GM23338 (cell line): ENCODE results near the gene CCL15. TPM values are rescaled to one million over a fixed set of nuclear protein-coding genes. Genes with fewer than 3 reads are reported as not detected.

ENCODE experiments used
- ATAC-seq: fragments of 200-7000 bp; cut with Tn5 transposase; 3 replicates; pipeline ENCODE4 v1.9.1; 2020
- DNase-seq: peaks from one replicate; pipeline ENCODE4 v3.0.0-alpha.2; 2015; ENCODE audit warnings: low spot score
- H2AFZ ChIP-seq: fragments of 200-600 bp; sonication (generic); 2 replicates; pipeline ENCODE4 v1.8.0; 2016; ENCODE audit warnings: antibody characterized with exemption, mild to moderate bottlenecking, moderate library complexity
- H3F3A ChIP-seq: fragments of 200-600 bp; sonication (generic); replicated peaks from 2 replicates; pipeline ENCODE4 v1.8.0; 2017; ENCODE audit warnings: antibody characterized with exemption, mixed run types, low read depth
- H3K27ac ChIP-seq: fragments of 200-600 bp; sonication (generic); 2 replicates; pipeline ENCODE4 v1.6.1; 2016; ENCODE audit warnings: low read depth
- H3K27me3 ChIP-seq: fragments of 200-600 bp; sonication (generic); 2 replicates; pipeline ENCODE4 v1.8.0; 2016; ENCODE audit warnings: mild to moderate bottlenecking, mixed run types, moderate library complexity; ENCODE audit not compliant: insufficient read depth
- H3K36me3 ChIP-seq: fragments of 200-600 bp; sonication (generic); 2 replicates; pipeline ENCODE4 v1.8.0; 2016; ENCODE audit warnings: mild to moderate bottlenecking; ENCODE audit not compliant: insufficient read depth
- H3K4me1 ChIP-seq: fragments of 200-600 bp; sonication (generic); 2 replicates; pipeline ENCODE4 v1.8.0; 2016; ENCODE audit warnings: mild to moderate bottlenecking, moderate library complexity; ENCODE audit not compliant: insufficient read depth
- H3K4me2 ChIP-seq: fragments of 200-600 bp; sonication (generic); 2 replicates; pipeline ENCODE4 v1.7.1; 2017; ENCODE audit warnings: mixed run types
- H3K4me3 ChIP-seq: fragments of 200-600 bp; sonication (generic); 2 replicates; pipeline ENCODE4 v1.6.1; 2016; ENCODE audit warnings: mixed run types
- H3K79me2 ChIP-seq: fragments of 200-600 bp; sonication (generic); replicated peaks from 2 replicates; pipeline ENCODE4 v1.8.0; 2017; ENCODE audit warnings: mild to moderate bottlenecking; ENCODE audit not compliant: insufficient read depth
- H3K9me2 ChIP-seq: fragments of 200-600 bp; sonication (generic); 2 replicates; pipeline ENCODE4 v1.8.0; 2017; ENCODE audit not compliant: insufficient read depth
- H4K20me1 ChIP-seq: fragments of 200-600 bp; sonication (generic); replicated peaks from 2 replicates; pipeline ENCODE4 v1.8.0; 2017; ENCODE audit warnings: mild to moderate bottlenecking; ENCODE audit not compliant: insufficient read depth
- H3K27ac Mint-ChIP-seq: 2 replicates; pipeline ENCODE4 v1.8.0; 2020; ENCODE audit warnings: inconsistent platforms, mild to moderate bottlenecking, moderate library complexity, mixed read lengths
- H3K27me3 Mint-ChIP-seq: 3 replicates; pipeline ENCODE4 v1.8.0; 2022; ENCODE audit warnings: low read depth, mild to moderate bottlenecking, moderate library complexity, mixed read lengths, inconsistent platforms; ENCODE audit not compliant: insufficient read depth, poor library complexity
- H3K36me3 Mint-ChIP-seq: 3 replicates; pipeline ENCODE4 v1.8.0; 2021; ENCODE audit warnings: low read depth, mild to moderate bottlenecking, inconsistent platforms, moderate library complexity, mixed read lengths
- H3K4me1 Mint-ChIP-seq: 3 replicates; pipeline ENCODE4 v1.8.0; 2020; ENCODE audit warnings: mild to moderate bottlenecking, inconsistent platforms, mixed read lengths
- H3K4me3 Mint-ChIP-seq: 3 replicates; pipeline ENCODE4 v1.8.0; 2021; ENCODE audit warnings: moderate library complexity, mild to moderate bottlenecking, inconsistent platforms, mixed read lengths
- H3K9me3 Mint-ChIP-seq: 3 replicates; pipeline ENCODE4 v1.8.0; 2020; ENCODE audit warnings: moderate library complexity, mild to moderate bottlenecking, inconsistent platforms, mixed read lengths
- CREB1 ChIP-seq: fragments of 250-450 bp; sonication (Bioruptor Pico); IDR thresholded peaks from 2 replicates; pipeline ENCODE4 v1.5.0; 2020; ENCODE audit warnings: low read depth, mild to moderate bottlenecking, moderate library complexity
- CTCF ChIP-seq, 2 experiments: fragments of 200-600 bp in 1 of 2; sonication (generic) in 1 of 2; conservative IDR thresholded peaks; 2 replicates each; pipeline versions ENCODE4 v1.5.1 to v1.6.1; 2016 to 2017; ENCODE audit warnings: antibody characterized with exemption in 2 of 2, low read depth in 2 of 2, mild to moderate bottlenecking in 2 of 2, moderate library complexity in 1 of 2
- ETS1 ChIP-seq: IDR thresholded peaks from 2 replicates; pipeline ENCODE4 v1.6.1; 2016; ENCODE audit warnings: antibody characterized with exemption
- EZH2 ChIP-seq: fragments of 200-600 bp; sonication (generic); IDR thresholded peaks from one replicate; pipeline ENCODE4 v1.8.0; 2017; ENCODE audit warnings: antibody characterized with exemption, mild to moderate bottlenecking, low read depth; ENCODE audit not compliant: unreplicated experiment
- JUNB ChIP-seq: IDR thresholded peaks from one replicate; pipeline ENCODE4 v1.6.1; 2016; ENCODE audit warnings: antibody characterized with exemption; ENCODE audit not compliant: unreplicated experiment
- REST ChIP-seq: IDR thresholded peaks from one replicate; pipeline ENCODE4 v1.6.1; 2018; ENCODE audit warnings: antibody characterized with exemption; ENCODE audit not compliant: unreplicated experiment
- ZNF114 ChIP-seq: fragments of 250-450 bp; sonication (Bioruptor Pico); IDR thresholded peaks from 2 replicates; pipeline ENCODE4 v1.5.0; 2020; ENCODE audit warnings: mild to moderate bottlenecking, moderate library complexity
- polyA plus RNA-seq: library from polyadenylated mRNA; unstranded; fragments of >200 nt; fragmentation: Nextera tagmentation; extraction: Ambion mirVana; gene quantifications from 2 replicates; pipeline ENCODE4 v1.2.1, GENCODE V29; 2016
- total RNA-seq: library from RNA; depleted of rRNA; stranded (reverse); fragments of >200 nt; shearing (Covaris generic); gene quantifications from 2 replicates; pipeline ENCODE4 v1.2.3, GENCODE V29; 2014

Gene CCL15
- total and polyA plus RNA-seq, 2 experiments from 2014 or later = not detected

- Histone ChIP-seq H3K4me1 (no peaks in the 10 kb centered on the region), H3K27me3 (no peaks in the 10 kb centered on the region), H3F3A (no peaks in the 10 kb centered on the region), H2AFZ (no peak overlapping the region), H3K4me2 (no peak overlapping the region), H4K20me1 (no peaks in the 10 kb centered on the region), H3K4me3 (no peak overlapping the region), H3K79me2 (no peaks in the 10 kb centered on the region), H3K36me3 (no peaks in the 10 kb centered on the region), H3K27ac (no peak overlapping the region), H3K9me2 (peaks cover 7% of the 10 kb centered on the region; the same call in 1 of the 2 replicates)
- Mint-ChIP-seq H3K27ac (no peak overlapping the region), H3K27me3 (peaks cover 6% of the 10 kb centered on the region), H3K4me1 (no peaks in the 10 kb centered on the region), H3K4me3 (no peak overlapping the region), H3K36me3 (no peaks in the 10 kb centered on the region), H3K9me3 (no peaks in the 10 kb centered on the region)
- peak; percentile 78 for ATAC-seq
- DNase-seq = peak; percentile 54
- TF ChIP-seq ZNF114 (CRISPR knock-in tag) (no peak), REST (no peak), CTCF (conservative IDR thresholded peaks at IDR 0.05; ENCODE audit: low read depth in 2 of 2) (peak; percentile 48 to 73)
Measured at GRCh38 chr17:35981908-35982330, 19.4 kb downstream of the CCL15 start.

- H3K9me2 ChIP-seq = peaks cover 7% of the 10 kb centered on the region; the same call in 1 of the 2 replicates
- H3K27me3 ChIP-seq = no peaks in the 10 kb centered on the region
- TF ChIP-seq JUNB = no peak
- no peak for TF ChIP-seq ETS1
- no peak for TF ChIP-seq CREB1 (CRISPR knock-in tag)
- no peak for TF ChIP-seq REST
- TF ChIP-seq EZH2 = no peak
- TF ChIP-seq CTCF (conservative IDR thresholded peaks at IDR 0.05; ENCODE audit: low read depth in 2 of 2) = no peak
- no peak within 1 kb of the TSS for H3K4me2 ChIP-seq
- no peak within 1 kb of the TSS for H3K4me3 ChIP-seq
- H3K27me3 Mint-ChIP-seq = peaks cover 6% of the 10 kb centered on the region
- no peak within 1 kb of the TSS for H3K4me3 Mint-ChIP-seq
- H3K79me2 ChIP-seq = no peaks in the 10 kb centered on the region
- DNase-seq (no peak), ATAC-seq (no peak)
- no peaks in the 10 kb centered on the region for H4K20me1 ChIP-seq
- H3K36me3 ChIP-seq = no peaks in the 10 kb centered on the region
- H3F3A ChIP-seq = no peaks in the 10 kb centered on the region
- H3K4me1 Mint-ChIP-seq = no peaks in the 10 kb centered on the region
- no peaks in the 10 kb centered on the region for H3K4me1 ChIP-seq
- H2AFZ ChIP-seq = peak within 1 kb of the TSS; percentile 47; the same call in 1 of the 2 replicates
- no peaks in the 10 kb centered on the region for H3K36me3 Mint-ChIP-seq
- H3K27ac ChIP-seq = no peak within 1 kb of the TSS
- no peaks in the 10 kb centered on the region for H3K9me3 Mint-ChIP-seq
- H3K27ac Mint-ChIP-seq = no peak within 1 kb of the TSS
Measured at GRCh38 chr17:35981246-35981645, 20.1 kb downstream of the CCL15 start, which contains the start of gene CCL16. TSS of gene CCL16 (minus strand) at chr17:35981497. CDS start at chr17:35981420, 77 bp downstream.
